ENCODE data around the gene GAK.

GRCh38 chr4:913280-913618 lies 18.9 kb downstream of the GAK start:
- TF ChIP-seq CTCF (IDR thresholded peaks at IDR 0.05; ENCODE audit: poor library complexity) = no peak
- no peak for TF ChIP-seq EZH2phosphoT487 (IDR thresholded peaks at IDR 0.05; ENCODE audit: low read depth, severe bottlenecking, unreplicated experiment)
- TF ChIP-seq EZH2 (IDR thresholded peaks at IDR 0.05; ENCODE audit: borderline replicate concordance) = no peak

Data from hepatocyte (in vitro differentiated cells).